Muscle layer of duodenum (tissue), 2 donors: Measurements from ENCODE around the gene SLC17A8.
"Not testable (repeated sequence)": the region's sequence is repeated elsewhere in the genome, so short reads cannot be mapped to it uniquely, and the experiment has no call there.

Experiments
- H3K27ac ChIP-seq: one replicate; pipeline ENCODE4 v1.7.0; 2013; ENCODE audit warnings: mild to moderate bottlenecking, low read length
- H3K27me3 ChIP-seq: one replicate; pipeline ENCODE4 v1.7.0; 2013; ENCODE audit warnings: low read depth, mild to moderate bottlenecking, control low read depth, low read length
- H3K36me3 ChIP-seq, 2 donors: one replicate each; pipeline ENCODE4 v1.7.0; 2013; ENCODE audit warnings: low read length in 2 of 2, control low read depth in 1 of 2, mild to moderate bottlenecking in 1 of 2; ENCODE audit not compliant: insufficient read depth in 2 of 2, control insufficient read depth in 1 of 2
- H3K4me1 ChIP-seq, 2 donors: one replicate each; pipeline ENCODE4 v1.7.0; 2013; ENCODE audit warnings: low read length in 2 of 2, mild to moderate bottlenecking in 2 of 2, control low read depth in 1 of 2, moderate library complexity in 1 of 2; ENCODE audit not compliant: insufficient read depth in 2 of 2, control insufficient read depth in 1 of 2
- H3K4me3 ChIP-seq, 2 donors: one replicate each; pipeline ENCODE4 v1.7.0; 2013; ENCODE audit warnings: low read length in 2 of 2, low read depth in 1 of 2, mild to moderate bottlenecking in 1 of 2
- H3K9me3 ChIP-seq, 2 donors: one replicate each; pipeline ENCODE4 v1.7.0; 2013; ENCODE audit warnings: low read length in 2 of 2, control low read depth in 1 of 2, mild to moderate bottlenecking in 1 of 2; ENCODE audit not compliant: control insufficient read depth in 1 of 2
- donor health status: healthy.

Gene SLC17A8

GRCh38 chr12:100430251-100430650, 73.4 kb downstream of the SLC17A8 start:
- H3K4me3 ChIP-seq, H3K27ac ChIP-seq, H3K4me1 ChIP-seq, H3K9me3 ChIP-seq, H3K27me3 ChIP-seq, H3K36me3 ChIP-seq: not testable (repeated sequence)

DNA sequence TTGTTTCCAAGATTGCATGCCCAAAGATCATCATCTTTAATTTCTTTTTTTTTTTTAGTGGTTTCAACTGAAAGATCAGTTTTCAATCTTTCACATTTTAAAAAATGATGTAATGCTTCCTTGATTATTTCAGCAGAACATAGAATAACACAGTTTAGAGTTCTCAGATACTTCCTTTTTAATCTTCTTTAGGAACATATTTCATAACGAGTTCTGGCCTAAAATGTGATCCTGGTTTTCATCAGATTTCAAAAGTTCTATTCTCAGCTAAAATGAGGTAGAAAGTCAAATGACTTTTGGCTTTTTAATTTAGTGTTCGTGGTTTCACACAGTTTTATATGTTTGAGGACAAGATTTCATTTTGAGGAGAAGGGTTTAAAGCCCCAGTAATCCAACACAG, 76.8 kb downstream of the SLC17A8 start:
- H3K9me3 ChIP-seq: no peaks in the 10 kb centered on the region
- no peak overlapping the region for H3K4me3 ChIP-seq
- H3K36me3 ChIP-seq: no peaks in the 10 kb centered on the region
- H3K4me1 ChIP-seq: no peaks in the 10 kb centered on the region
- no peaks in the 10 kb centered on the region for H3K27me3 ChIP-seq
- H3K27ac ChIP-seq: no peak overlapping the region

DNA sequence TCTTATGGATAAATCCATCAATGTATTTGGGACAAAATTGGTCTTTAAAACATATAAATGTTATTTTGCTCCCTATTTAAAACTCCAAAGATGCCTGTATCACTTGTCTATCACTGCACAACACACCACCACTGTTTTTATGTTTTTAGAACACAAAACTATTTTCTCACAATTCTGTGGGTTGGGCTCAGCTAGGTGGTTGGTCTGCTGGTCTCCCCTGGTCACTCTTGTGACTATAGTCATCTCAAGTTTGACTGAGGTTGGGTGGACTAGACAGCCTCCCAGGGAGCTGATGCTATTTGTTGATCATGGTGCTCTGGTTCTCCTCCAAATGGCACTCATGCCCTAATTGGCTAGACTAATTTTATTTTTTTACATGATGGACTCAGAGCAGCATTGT, 77.3 kb downstream of the SLC17A8 start:
- no peaks in the 10 kb centered on the region for H3K9me3 ChIP-seq
- no peaks in the 10 kb centered on the region for H3K4me1 ChIP-seq
- no peaks in the 10 kb centered on the region for H3K27me3 ChIP-seq
- H3K4me3 ChIP-seq: no peak overlapping the region
- no peak overlapping the region for H3K27ac ChIP-seq
- no peaks in the 10 kb centered on the region for H3K36me3 ChIP-seq

DNA sequence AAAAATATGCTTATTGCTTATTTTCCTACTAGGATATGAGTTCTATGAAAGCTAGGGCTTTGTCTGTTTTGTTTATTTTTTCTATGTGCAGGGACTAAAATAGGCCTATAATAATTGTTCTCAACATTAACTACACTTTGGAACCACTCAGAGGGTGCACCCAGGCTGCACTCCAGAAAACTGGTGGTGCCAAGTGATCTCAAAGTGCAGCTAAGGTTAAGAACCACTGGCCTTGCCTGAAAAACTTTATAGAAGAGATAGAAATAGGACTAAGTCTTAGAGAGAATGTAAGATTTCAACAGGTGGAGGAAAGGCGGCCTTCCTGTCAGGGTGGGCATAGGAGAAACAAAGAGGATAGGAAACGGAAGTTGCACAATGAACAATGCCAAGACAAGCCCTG, 79.1 kb downstream of the SLC17A8 start:
- Histone ChIP-seq H3K4me3 (no peak overlapping the region), H3K27ac (no peak overlapping the region), H3K4me1 (no peaks in the 10 kb centered on the region), H3K9me3 (no peaks in the 10 kb centered on the region), H3K36me3 (no peaks in the 10 kb centered on the region), H3K27me3 (no peaks in the 10 kb centered on the region)

GRCh38 chr12:100437038-100437841, 80.4 kb downstream of the SLC17A8 start:
- H3K27me3 ChIP-seq: no peaks in the 10 kb centered on the region
- H3K4me3 ChIP-seq: no peak overlapping the region
- H3K4me1 ChIP-seq: no peaks in the 10 kb centered on the region
- H3K36me3 ChIP-seq: no peaks in the 10 kb centered on the region
- H3K27ac ChIP-seq: peak overlapping the region; percentile 47
- H3K9me3 ChIP-seq: no peaks in the 10 kb centered on the region

- Histone ChIP-seq H3K4me1 (no peaks in the 10 kb centered on the region), H3K27ac (no peak overlapping the region), H3K36me3 (no peaks in the 10 kb centered on the region), H3K9me3 (no peaks in the 10 kb centered on the region), H3K27me3 (no peaks in the 10 kb centered on the region), H3K4me3 (no peak overlapping the region)
Measured at GRCh38 chr12:100439797-100440196, 82.9 kb downstream of the SLC17A8 start.

- H3K27me3 ChIP-seq: no peaks in the 10 kb centered on the region
- H3K36me3 ChIP-seq: no peaks in the 10 kb centered on the region
- peaks cover 0 to 9% of the 10 kb centered on the region in 2 donors for H3K4me1 ChIP-seq
- H3K9me3 ChIP-seq: no peaks in the 10 kb centered on the region
- H3K27ac ChIP-seq: no peak overlapping the region
- H3K4me3 ChIP-seq: no peak overlapping the region
Measured at GRCh38 chr12:100442403-100442802, 85.5 kb downstream of the SLC17A8 start.

DNA sequence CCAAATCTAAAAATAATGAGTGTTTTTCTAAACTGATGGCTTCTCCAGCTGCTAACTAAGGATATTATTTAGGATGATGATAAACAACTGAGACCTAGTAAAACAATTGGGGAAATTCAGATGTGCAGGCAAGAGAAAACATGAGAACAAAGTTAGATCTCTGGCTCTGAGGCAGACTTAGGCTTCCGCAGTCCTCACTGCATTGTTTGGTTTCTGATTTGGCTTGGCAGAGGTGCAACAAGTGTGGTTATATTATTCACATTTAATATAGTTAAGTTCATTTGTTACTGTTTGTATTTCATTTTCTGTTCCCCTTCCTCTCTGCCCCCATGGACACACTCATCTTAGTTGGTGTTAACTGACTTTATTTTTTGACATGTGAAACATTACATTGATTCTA, 86.6 kb downstream of the SLC17A8 start:
- Histone ChIP-seq H3K9me3 (no peaks in the 10 kb centered on the region), H3K36me3 (no peaks in the 10 kb centered on the region), H3K27me3 (no peaks in the 10 kb centered on the region), H3K27ac (no peak overlapping the region), H3K4me3 (no peak overlapping the region), H3K4me1 (peaks cover 0 to 17% of the 10 kb centered on the region in 2 donors)

DNA sequence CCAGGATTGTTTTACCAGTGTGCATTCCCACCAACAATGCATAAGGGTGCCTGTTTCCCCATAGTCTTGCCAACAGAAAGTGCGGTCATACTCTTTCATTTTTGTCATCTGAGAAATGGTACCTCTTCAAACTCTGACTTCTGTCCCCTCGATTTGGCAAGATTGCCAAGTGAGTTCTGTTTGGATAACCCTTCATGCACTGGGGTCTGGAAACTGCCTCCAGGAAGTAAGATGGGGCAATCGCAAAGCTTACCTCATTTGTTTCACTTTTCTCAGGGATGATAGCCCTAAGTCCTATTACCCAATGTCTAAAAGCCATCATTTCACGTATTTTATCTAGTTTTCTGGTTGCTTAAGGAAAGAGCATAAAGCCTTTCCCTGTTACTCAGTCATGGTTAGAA, 88.2 kb downstream of the SLC17A8 start:
- H3K27ac ChIP-seq: no peak overlapping the region
- peaks cover 0 to 28% of the 10 kb centered on the region in 2 donors for H3K4me1 ChIP-seq
- H3K36me3 ChIP-seq: no peaks in the 10 kb centered on the region
- no peaks in the 10 kb centered on the region for H3K9me3 ChIP-seq
- no peaks in the 10 kb centered on the region for H3K27me3 ChIP-seq
- H3K4me3 ChIP-seq: no peak overlapping the region

- Histone ChIP-seq H3K27ac (no peak overlapping the region), H3K27me3 (no peaks in the 10 kb centered on the region), H3K4me1 (peaks cover 0 to 35% of the 10 kb centered on the region in 2 donors), H3K4me3 (no peak overlapping the region), H3K36me3 (no peaks in the 10 kb centered on the region), H3K9me3 (no peaks in the 10 kb centered on the region)
Measured at GRCh38 chr12:100447381-100447780, 90.5 kb downstream of the SLC17A8 start.

GRCh38 chr12:100448656-100449055, 91.8 kb downstream of the SLC17A8 start:
- Histone ChIP-seq H3K36me3 (no peaks in the 10 kb centered on the region), H3K4me3 (no peak overlapping the region), H3K9me3 (no peaks in the 10 kb centered on the region), H3K27ac (no peak overlapping the region), H3K4me1 (peaks cover 0 to 37% of the 10 kb centered on the region in 2 donors), H3K27me3 (no peaks in the 10 kb centered on the region)

- H3K4me1 ChIP-seq: peaks cover 0 to 46% of the 10 kb centered on the region in 2 donors
- no peaks in the 10 kb centered on the region for H3K27me3 ChIP-seq
- H3K36me3 ChIP-seq: no peaks in the 10 kb centered on the region
- no peaks in the 10 kb centered on the region for H3K9me3 ChIP-seq
- H3K27ac ChIP-seq: no peak overlapping the region
- no peak overlapping the region for H3K4me3 ChIP-seq
Measured at GRCh38 chr12:100450735-100451134, 93.9 kb downstream of the SLC17A8 start.
